Neuronal stem cell (in vitro differentiated cells): ENCODE results near the gene ARHGAP11B.
"Not testable (repeated sequence)": the region's sequence is repeated elsewhere in the genome, so short reads cannot be mapped to it uniquely, and the experiment has no call there.

Experiments used
- DNase-seq: peaks from one replicate; pipeline ENCODE4 v3.0.0-alpha.2; 2013; ENCODE audit warnings: low spot score
- H2AFZ ChIP-seq: one replicate; pipeline ENCODE4 v1.6.1; 2013; ENCODE audit warnings: mild to moderate bottlenecking, low read length, inconsistent platforms
- H2AK5ac ChIP-seq: 2 replicates; pipeline ENCODE4 v1.6.1; 2013; ENCODE audit warnings: low read depth, mild to moderate bottlenecking, inconsistent platforms, low read length, moderate library complexity, mixed read lengths
- H2BK120ac ChIP-seq: 2 replicates; pipeline ENCODE4 v1.6.1; 2013; ENCODE audit warnings: low read depth, mild to moderate bottlenecking, inconsistent platforms, low read length, moderate library complexity, mixed read lengths
- H2BK12ac ChIP-seq: one replicate; pipeline ENCODE4 v1.6.1; 2013; ENCODE audit warnings: low read length, inconsistent platforms
- H2BK15ac ChIP-seq: 2 replicates; pipeline ENCODE4 v1.6.1; 2013; ENCODE audit warnings: mild to moderate bottlenecking, low read length, inconsistent platforms, mixed read lengths
- H2BK5ac ChIP-seq: one replicate; pipeline ENCODE4 v1.6.1; 2013; ENCODE audit warnings: inconsistent platforms, mild to moderate bottlenecking, low read length, moderate library complexity
- H3K14ac ChIP-seq: one replicate; pipeline ENCODE4 v1.6.1; 2013; ENCODE audit warnings: low read length, inconsistent platforms
- H3K18ac ChIP-seq: 2 replicates; pipeline ENCODE4 v1.6.1; 2013; ENCODE audit warnings: low read length, inconsistent platforms
- H3K23ac ChIP-seq: 2 replicates; pipeline ENCODE4 v1.6.1; 2013; ENCODE audit warnings: low read depth, mild to moderate bottlenecking, mixed read lengths, low read length, inconsistent platforms; ENCODE audit not compliant: poor library complexity
- H3K27ac ChIP-seq: replicated peaks from 3 replicates; pipeline ENCODE4 v1.5.1; 2013; ENCODE audit warnings: low read length, inconsistent platforms
- H3K27me3 ChIP-seq, 3 experiments: 2 replicates each; pipeline ENCODE4 v1.6.1; 2013; ENCODE audit warnings: low read length in 3 of 3, mild to moderate bottlenecking in 2 of 3, inconsistent platforms in 1 of 3, low read depth in 1 of 3, mixed read lengths in 1 of 3, moderate library complexity in 1 of 3; ENCODE audit not compliant: control insufficient read depth in 3 of 3, insufficient read depth in 3 of 3
- H3K36me3 ChIP-seq, 2 donors: replicated peaks in 1 of 2; 2 replicates each; pipeline ENCODE4 v1.6.1; 2013; ENCODE audit warnings: low read length in 2 of 2; ENCODE audit not compliant: control insufficient read depth in 2 of 2, insufficient read depth in 2 of 2
- H3K4ac ChIP-seq: 2 replicates; pipeline ENCODE4 v1.6.1; 2013; ENCODE audit warnings: inconsistent platforms, mild to moderate bottlenecking, low read length, moderate library complexity
- H3K4me1 ChIP-seq, 2 donors: 1 replicate in 1 of 2; 2 replicates in 1 of 2; pipeline ENCODE4 v1.6.1; 2013; ENCODE audit warnings: low read length in 2 of 2, low read depth in 1 of 2; ENCODE audit not compliant: control insufficient read depth in 2 of 2, insufficient read depth in 1 of 2
- H3K4me2 ChIP-seq: one replicate; pipeline ENCODE4 v1.6.1; 2013; ENCODE audit warnings: mild to moderate bottlenecking, low read length, inconsistent platforms; ENCODE audit not compliant: insufficient read depth, poor library complexity, severe bottlenecking
- H3K4me3 ChIP-seq, 2 donors: 2 replicates each; pipeline ENCODE4 v1.5.1; 2013; ENCODE audit warnings: low read length in 2 of 2, mild to moderate bottlenecking in 2 of 2, inconsistent platforms in 1 of 2, moderate library complexity in 1 of 2
- H3K79me1 ChIP-seq: one replicate; pipeline ENCODE4 v1.6.1; 2013; ENCODE audit warnings: low read depth, mild to moderate bottlenecking, inconsistent platforms, low read length, moderate library complexity
- H3K9ac ChIP-seq: one replicate; pipeline ENCODE4 v1.6.1; 2013; ENCODE audit warnings: mild to moderate bottlenecking, low read depth, low read length, inconsistent platforms; ENCODE audit not compliant: poor library complexity
- H3K9me3 ChIP-seq, 2 donors: replicated peaks in 1 of 2; 2 replicates each; pipeline versions ENCODE3 to v1.6.1; 2013; ENCODE audit warnings: low read length in 2 of 2, mild to moderate bottlenecking in 2 of 2, inconsistent platforms in 1 of 2, low read depth in 1 of 2, mixed read lengths in 1 of 2, moderate library complexity in 1 of 2; ENCODE audit not compliant: control insufficient read depth in 2 of 2, insufficient read depth in 1 of 2
- H4K8ac ChIP-seq: one replicate; pipeline ENCODE4 v1.6.1; 2013; ENCODE audit warnings: low read depth, mild to moderate bottlenecking, inconsistent platforms, low read length, moderate library complexity
- H4K91ac ChIP-seq: one replicate; pipeline ENCODE4 v1.6.1; 2013; ENCODE audit warnings: low read length, low read depth, mild to moderate bottlenecking, inconsistent platforms; ENCODE audit not compliant: poor library complexity
- WGBS, 2 donors: extraction: QIAGEN DNeasy Blood & Tissue Kit; methylation state at CpG; one replicate each; pipeline ENCODE4 v1.1.7; 2013; ENCODE audit warnings: missing lambda C conversion rate in 2 of 2, mixed read lengths in 1 of 2; ENCODE audit not compliant: insufficient read length in 2 of 2, insufficient replicate concordance in 1 of 2; ENCODE audit errors: extremely low coverage in 2 of 2; 5-methylcytosine and 5-hydroxymethylcytosine counted together

The ARHGAP11B gene

DNA sequence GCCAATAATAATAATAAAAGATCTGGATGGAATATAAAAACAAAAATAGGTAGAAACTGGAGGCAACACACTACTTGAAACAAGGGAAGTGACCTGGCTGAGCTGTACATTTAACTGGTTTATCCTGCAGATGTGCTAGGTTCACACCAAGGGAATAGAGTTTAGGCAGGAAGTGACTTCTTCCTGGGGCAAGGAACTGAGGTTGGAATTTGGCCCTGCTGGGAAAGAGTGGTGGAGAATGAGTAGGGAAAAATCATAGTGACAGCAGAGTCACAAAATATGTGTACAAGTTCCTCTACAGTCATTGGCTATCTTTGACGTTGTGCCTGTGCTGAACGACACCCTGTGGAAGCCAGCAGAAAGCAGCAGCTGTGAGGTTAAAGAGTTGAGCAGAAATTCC is 44.1 kb downstream of the ARHGAP11B start:
- Histone ChIP-seq H3K27me3 (no peaks in the 10 kb centered on the region), H3K23ac (no peak overlapping the region), H3K9me3 (peaks cover 0 to 6% of the 10 kb centered on the region in 2 donors), H3K9ac (no peak overlapping the region), H4K8ac (no peak overlapping the region), H3K36me3 (peaks cover 4 to 84% of the 10 kb centered on the region in 2 donors), H3K14ac (no peak overlapping the region), H2AK5ac (no peak overlapping the region), H2BK5ac (no peak overlapping the region), H2AFZ (no peak overlapping the region), H3K4me1 (no peaks in the 10 kb centered on the region), H3K79me1 (no peaks in the 10 kb centered on the region), H3K4me2 (no peak overlapping the region), H3K27ac (no peak overlapping the region), H2BK120ac (no peak overlapping the region), H3K18ac (no peak overlapping the region), H3K4me3 (no peak overlapping the region), H3K4ac (no peak overlapping the region), H2BK12ac (no peak overlapping the region), H4K91ac (no peak overlapping the region), H2BK15ac (no peak overlapping the region)
- no CpG with 5 or more reads among the region's 2 CpGs for WGBS, 2 donors
- no peak for DNase-seq

DNA sequence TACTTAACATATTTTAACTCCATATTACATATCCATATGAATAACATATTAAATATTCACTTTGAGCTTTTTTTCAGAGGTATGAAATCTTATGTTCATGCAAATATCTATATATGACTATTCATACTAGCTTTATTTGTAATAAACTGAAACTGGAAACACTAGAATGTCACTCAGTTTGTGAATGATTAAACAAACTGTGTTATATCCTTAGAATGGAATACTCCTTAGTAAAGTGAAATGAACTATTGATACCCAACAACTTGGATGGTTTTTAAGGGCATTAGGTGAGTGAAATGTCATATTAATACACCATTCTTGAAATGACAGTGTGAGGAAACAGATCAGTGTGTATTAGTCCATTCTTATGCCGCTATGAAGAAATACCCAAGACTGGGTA is 45.4 kb downstream of the ARHGAP11B start:
- H3K4me3 ChIP-seq, result no peak overlapping the region
- WGBS, 2 donors, result no CpG with 5 or more reads among the region's 1 CpG

DNA sequence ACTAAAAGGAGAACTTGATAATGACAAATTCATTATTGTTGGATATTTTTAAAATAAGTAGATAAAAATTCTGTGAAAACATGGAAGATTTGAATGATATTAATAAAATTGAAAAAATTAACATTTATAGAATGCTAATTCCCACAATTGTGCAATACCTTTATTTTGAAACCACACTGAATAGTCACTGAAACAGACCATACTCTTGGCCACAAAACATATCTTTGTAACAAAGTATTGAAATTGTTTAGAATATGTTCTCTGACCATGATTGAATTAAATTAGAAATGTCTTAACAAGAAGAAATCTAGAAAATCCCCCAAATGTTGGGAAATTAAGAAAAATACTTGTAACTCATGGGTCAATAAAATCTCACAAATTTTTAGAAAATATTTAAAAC is 49.2 kb downstream of the ARHGAP11B start:
- Histone ChIP-seq H3K23ac (no peak overlapping the region), H3K14ac (no peak overlapping the region), H4K91ac (no peak overlapping the region), H3K4ac (no peak overlapping the region), H3K4me2 (no peak overlapping the region), H3K18ac (no peak overlapping the region), H2AFZ (no peak overlapping the region), H2BK120ac (no peak overlapping the region), H2BK5ac (no peak overlapping the region), H2BK12ac (no peak overlapping the region), H3K27ac (no peak overlapping the region), H2AK5ac (no peak overlapping the region), H4K8ac (no peak overlapping the region), H3K4me1 (no peaks in the 10 kb centered on the region), H3K9ac (no peak overlapping the region), H3K79me1 (no peaks in the 10 kb centered on the region), H3K27me3 (no peaks in the 10 kb centered on the region), H3K4me3 (no peak overlapping the region), H2BK15ac (no peak overlapping the region), H3K36me3 (peaks cover 3 to 55% of the 10 kb centered on the region in 2 donors), H3K9me3 (peaks cover 0 to 6% of the 10 kb centered on the region in 2 donors)
- DNase-seq, result no peak

More for the DNA sequence above, 45.4 kb downstream of the ARHGAP11B start:
- no peak overlapping the region for H2BK5ac ChIP-seq
- no peak overlapping the region for H3K4me2 ChIP-seq
- H3K27me3 ChIP-seq, result no peaks in the 10 kb centered on the region
- no peak overlapping the region for H2AK5ac ChIP-seq
- no peak overlapping the region for H2AFZ ChIP-seq
- H2BK15ac ChIP-seq, result no peak overlapping the region
- no peak overlapping the region for H3K14ac ChIP-seq
- H3K18ac ChIP-seq, result no peak overlapping the region
- peaks cover 0 to 6% of the 10 kb centered on the region in 2 donors for H3K9me3 ChIP-seq
- H4K91ac ChIP-seq, result no peak overlapping the region
- H3K27ac ChIP-seq, result no peak overlapping the region
- H3K36me3 ChIP-seq, result peaks cover 4 to 82% of the 10 kb centered on the region in 2 donors
- H3K9ac ChIP-seq, result no peak overlapping the region
- H3K23ac ChIP-seq, result no peak overlapping the region
- H3K79me1 ChIP-seq, result no peaks in the 10 kb centered on the region
- H3K4ac ChIP-seq, result no peak overlapping the region
- DNase-seq, result no peak
- no peak overlapping the region for H2BK120ac ChIP-seq
- H3K4me1 ChIP-seq, result no peaks in the 10 kb centered on the region
- no peak overlapping the region for H2BK12ac ChIP-seq
- no peak overlapping the region for H4K8ac ChIP-seq

DNA sequence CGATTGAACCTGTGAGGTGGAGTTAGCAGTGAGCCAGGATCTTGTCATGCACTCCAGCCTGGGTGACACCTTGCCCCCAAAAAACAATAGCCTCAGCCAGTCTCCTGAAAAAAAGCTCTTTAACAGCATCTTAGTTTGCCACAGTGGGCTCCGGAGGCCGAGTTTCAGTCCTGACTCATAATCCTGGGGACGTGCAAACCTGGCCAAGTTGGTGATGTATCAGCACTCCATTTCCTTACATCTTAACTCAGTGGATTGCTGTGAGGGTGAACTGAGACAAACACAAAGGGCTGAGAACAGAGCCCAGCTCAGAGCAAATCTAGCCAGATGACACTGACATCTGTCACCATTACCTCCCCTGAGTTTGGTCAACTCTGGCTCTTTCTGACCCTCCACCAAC is 50.0 kb downstream of the ARHGAP11B start:
- not testable (repeated sequence) for H2BK12ac ChIP-seq, H3K9me3 ChIP-seq, H2BK15ac ChIP-seq, H3K27ac ChIP-seq, H3K4me2 ChIP-seq, H4K8ac ChIP-seq, H4K91ac ChIP-seq, H3K4me1 ChIP-seq, H2AK5ac ChIP-seq, H3K18ac ChIP-seq, H3K79me1 ChIP-seq, H3K14ac ChIP-seq, H2BK120ac ChIP-seq, H3K4ac ChIP-seq, H3K27me3 ChIP-seq, H3K23ac ChIP-seq, H2BK5ac ChIP-seq, H3K4me3 ChIP-seq, H3K9ac ChIP-seq, DNase-seq, H2AFZ ChIP-seq
- WGBS, 2 donors, result no CpG with 5 or more reads among the region's 4 CpGs
- H3K36me3 ChIP-seq, result peaks cover 2 to 47% of the 10 kb centered on the region in 2 donors
